ENCODE data around the gene PUSL1. TPM values are rescaled to one million over a fixed set of nuclear protein-coding genes. Genes with fewer than 3 reads are reported as not detected.

The PUSL1 gene
- total and polyA plus RNA-seq, 2 experiments from 2014 or later, result 41.5 to 55.8 TPM

- DNase-seq (ENCODE audit: low spot score), result no peak
- Histone ChIP-seq H3K36me3 (ENCODE audit: insufficient read depth) (no peaks in the 10 kb centered on the region), H2AFZ (no peak overlapping the region), H3F3A (replicated peaks; ENCODE audit: low read depth) (peaks cover 31% of the 10 kb centered on the region), H3K27me3 (ENCODE audit: insufficient read depth) (peaks cover 28% of the 10 kb centered on the region), H3K9me2 (ENCODE audit: insufficient read depth) (no peaks in the 10 kb centered on the region), H3K4me2 (no peak overlapping the region), H4K20me1 (replicated peaks; ENCODE audit: insufficient read depth) (no peaks in the 10 kb centered on the region; the same call in 1 of the 2 replicates), H3K27ac (ENCODE audit: low read depth) (no peak overlapping the region), H3K79me2 (replicated peaks; ENCODE audit: insufficient read depth) (no peaks in the 10 kb centered on the region), H3K4me3 (no peak overlapping the region), H3K4me1 (ENCODE audit: insufficient read depth) (peaks cover 32% of the 10 kb centered on the region)
- Mint-ChIP-seq H3K36me3 (ENCODE audit: low read depth) (no peaks in the 10 kb centered on the region), H3K9me3 (no peaks in the 10 kb centered on the region; the same call in 2 of the 3 replicates), H3K27me3 (ENCODE audit: insufficient read depth, low read depth, poor library complexity) (peaks cover 42% of the 10 kb centered on the region), H3K4me3 (no peak overlapping the region), H3K27ac (no peak overlapping the region), H3K4me1 (peaks cover 37% of the 10 kb centered on the region)
- ATAC-seq, result no peak
- TF ChIP-seq NANOG (IDR thresholded peaks at IDR 0.05; ENCODE audit: borderline replicate concordance) (no peak), ETS1 (IDR thresholded peaks at IDR 0.05) (no peak)
Measured at GRCh38 chr1:1356166-1356795, 47.9 kb downstream of the PUSL1 start.

GRCh38 chr1:1356796-1357401 is 48.5 kb downstream of the PUSL1 start:
- ATAC-seq, result no peak
- H3K27me3 Mint-ChIP-seq (ENCODE audit: insufficient read depth, low read depth, poor library complexity), result peaks cover 42% of the 10 kb centered on the region
- no peak for DNase-seq (ENCODE audit: low spot score)
- no peaks in the 10 kb centered on the region for H3K36me3 ChIP-seq (ENCODE audit: insufficient read depth)
- H3K27ac ChIP-seq (ENCODE audit: low read depth), result no peak overlapping the region
- no peak overlapping the region; the same call in 1 of the 2 replicates for H3K27ac Mint-ChIP-seq
- H3K79me2 ChIP-seq (replicated peaks; ENCODE audit: insufficient read depth), result no peaks in the 10 kb centered on the region
- H3F3A ChIP-seq (replicated peaks; ENCODE audit: low read depth), result peaks cover 31% of the 10 kb centered on the region
- no peak overlapping the region for H3K4me2 ChIP-seq
- H3K4me3 ChIP-seq, result no peak overlapping the region
- H3K4me3 Mint-ChIP-seq, result no peak overlapping the region
- no peaks in the 10 kb centered on the region for H3K9me2 ChIP-seq (ENCODE audit: insufficient read depth)
- H2AFZ ChIP-seq, result no peak overlapping the region
- no peaks in the 10 kb centered on the region for H3K36me3 Mint-ChIP-seq (ENCODE audit: low read depth)
- H3K9me3 Mint-ChIP-seq, result no peaks in the 10 kb centered on the region; the same call in 2 of the 3 replicates
- peaks cover 28% of the 10 kb centered on the region for H3K27me3 ChIP-seq (ENCODE audit: insufficient read depth)
- H4K20me1 ChIP-seq (replicated peaks; ENCODE audit: insufficient read depth), result no peaks in the 10 kb centered on the region; the same call in 1 of the 2 replicates
- peaks cover 35% of the 10 kb centered on the region for H3K4me1 ChIP-seq (ENCODE audit: insufficient read depth)
- peaks cover 38% of the 10 kb centered on the region for H3K4me1 Mint-ChIP-seq
- TF ChIP-seq STAT1 (IDR thresholded peaks at IDR 0.05; ENCODE audit: unreplicated experiment) (no peak), CREB1 (CRISPR knock-in tag; IDR thresholded peaks at IDR 0.05; ENCODE audit: low read depth) (no peak), ETS1 (IDR thresholded peaks at IDR 0.05) (no peak), POLR2AphosphoS5 (IDR thresholded peaks at IDR 0.05; ENCODE audit: low read depth) (no peak), EZH2 (IDR thresholded peaks at IDR 0.05; ENCODE audit: low read depth, unreplicated experiment) (no peak), EZH2phosphoT487 (IDR thresholded peaks at IDR 0.05; ENCODE audit: unreplicated experiment) (no peak), REST (IDR thresholded peaks at IDR 0.05; ENCODE audit: unreplicated experiment) (no peak)

Data from GM23338 (cell line).